Fibroblast of lung (primary cell): ENCODE measurements around the gene TOP1.

Source experiments
- CTCF ChIP-seq, 2 donors: IDR thresholded peaks in 1 of 2; conservative IDR thresholded peaks in 1 of 2; 1 replicate in 1 of 2; 2 replicates in 1 of 2; pipeline ENCODE4 v1.5.1; 2011 to 2012; ENCODE audit warnings: low read length in 2 of 2, control low read depth in 1 of 2, inconsistent platforms in 1 of 2, low read depth in 1 of 2, mild to moderate bottlenecking in 1 of 2
- EZH2 ChIP-seq: IDR thresholded peaks from 2 replicates; pipeline ENCODE4 v1.5.1; 2012; ENCODE audit warnings: low read length, control low read depth, mild to moderate bottlenecking; ENCODE audit errors: missing control alignments

DNA sequence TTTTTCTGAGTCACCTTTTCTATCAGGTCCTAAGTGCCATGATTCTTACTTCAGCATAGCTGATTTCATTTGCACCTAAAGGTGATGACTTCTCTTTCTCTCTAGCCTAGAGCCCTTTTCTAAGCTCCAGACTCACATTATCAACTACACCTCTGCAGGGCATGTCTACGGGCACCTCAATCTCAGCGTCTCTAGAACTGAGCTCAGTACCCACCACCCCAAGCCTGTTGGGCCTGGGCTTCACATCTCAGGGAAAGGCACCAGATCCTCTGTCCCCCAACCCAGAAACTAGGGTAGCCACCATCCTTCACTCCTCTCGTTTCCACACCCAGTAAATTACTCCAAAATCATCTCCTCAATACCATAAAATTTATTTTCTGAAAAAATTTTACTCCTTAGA, 98.1 kb downstream of the TOP1 start:
- TF ChIP-seq CTCF (conservative IDR thresholded peaks at IDR 0.05 in 1 of 2, IDR thresholded peaks at IDR 0.05 in 1 of 2; ENCODE audit: low read depth in 1 of 2, low read length in 2 of 2) (no peak), EZH2 (no peak)
